Measurements from ENCODE around the gene DNAJB14. TPM values are rescaled to one million over a fixed set of nuclear protein-coding genes. Genes with fewer than 3 reads are reported as not detected.
A peak's percentile ranks its signal among the peaks of the same experiment; 100 is the strongest.

The DNAJB14 gene
- total and polyA plus RNA-seq, 2 donors (not counting 3 experiments of a cell fraction or from before 2014, with no cell fraction given), result 9.2 to 56.7 TPM

GRCh38 chr4:99949999-99950912 is 3.8 kb upstream of the DNAJB14 start, which contains the start of gene H2AZ1:
Gene H2AZ1, minus strand, starts transcription at chr4:99950275. Its CDS starts 105 bp downstream, at chr4:99950170.
- intact Hi-C loops (cut with micrococcal nuclease), result loop anchor here (1.0 to 10.0 kb wide), 7 partner anchors 56 to 1397 kb away; partner anchors contain the start of genes EMCN, LAMTOR3 and PPP3CA
- Histone ChIP-seq H3K36me3 (ENCODE audit: control insufficient read depth in 2 of 2, extremely low read depth in 1 of 2, insufficient read depth in 2 of 2, low read length in 2 of 2) (peaks cover 0 to 4% of the 10 kb centered on the region in 2 experiments), H3K4me3 (replicated peaks in 1 of 3; ENCODE audit: insufficient read depth in 1 of 3, low read depth in 1 of 3, low read length in 3 of 3) (peak within 1 kb of the TSS; percentile 83 to 88 (median 87)), H3K9me1 (replicated peaks; ENCODE audit: control insufficient read depth, extremely low read depth, insufficient read depth, low read length) (no peaks in the 10 kb centered on the region), H3K9me3 (replicated peaks; ENCODE audit: control insufficient read depth, insufficient read depth, low read length) (no peaks in the 10 kb centered on the region), H3K27ac (ENCODE audit: insufficient read depth, low read depth, low read length) (peak within 1 kb of the TSS; percentile 75), H4K20me1 (replicated peaks; ENCODE audit: control insufficient read depth, extremely low read depth, insufficient read depth, low read length) (no peaks in the 10 kb centered on the region), H3K4me1 (ENCODE audit: control insufficient read depth, extremely low read depth, insufficient read depth, low read length) (peaks cover 30% of the 10 kb centered on the region), H3K79me2 (ENCODE audit: control insufficient read depth, insufficient read depth, low read length) (peaks cover 35% of the 10 kb centered on the region), H2AFZ (ENCODE audit: low read depth, low read length) (peak within 1 kb of the TSS; percentile 96), H3K27me3 (ENCODE audit: control insufficient read depth in 2 of 2, insufficient read depth in 2 of 2, low read length in 2 of 2) (no peaks in the 10 kb centered on the region), H3K9ac (replicated peaks; ENCODE audit: extremely low read depth, insufficient read depth, low read length) (peak within 1 kb of the TSS; percentile 90), H3K4me2 (ENCODE audit: insufficient read depth, low read length) (peak within 1 kb of the TSS; percentile 95)
- no peak for TF ChIP-seq MYC (IDR thresholded peaks at IDR 0.05; ENCODE audit: low read depth, low read length)
- no peak for TF ChIP-seq FOS (IDR thresholded peaks at IDR 0.05; ENCODE audit: borderline replicate concordance, insufficient read depth, low read length)
- peak; percentile 98 for TF ChIP-seq POLR2A (IDR thresholded peaks at IDR 0.05; ENCODE audit: low read depth, low read length)
- TF ChIP-seq JUN (IDR thresholded peaks at IDR 0.05; ENCODE audit: borderline replicate concordance, insufficient read depth, insufficient read length, low read depth), result no peak
- TF ChIP-seq POLR2AphosphoS5 (IDR thresholded peaks at IDR 0.05; ENCODE audit: insufficient read depth, low read depth, low read length), result peak; percentile 98
- no peak for TF ChIP-seq GATA2 (IDR thresholded peaks at IDR 0.05; ENCODE audit: insufficient read depth, insufficient read length, low read depth, low read length)
- TF ChIP-seq CTCF (IDR thresholded peaks at IDR 0.05; ENCODE audit: extremely low read depth in 1 of 2, insufficient read depth in 1 of 2, low read depth in 1 of 2, low read length in 2 of 2), result no peak
- peak; percentile 91 for TF ChIP-seq MAX (IDR thresholded peaks at IDR 0.05; ENCODE audit: insufficient read depth, insufficient read length)
- no peak for TF ChIP-seq EZH2 (IDR thresholded peaks at IDR 0.05; ENCODE audit: borderline replicate concordance, low read depth, low read length, severe bottlenecking)
- DNase-seq (ENCODE audit: low read depth, low spot score) (peak; percentile 99), FAIRE-seq (peak; percentile 88)
- no TSS peak for BruUV-seq (replicated peaks)
- dilution Hi-C loops (cut with MboI; ENCODE audit: extremely low pct_ligation_motif_present, low sequenced_read_pairs), result no loop called here
- ChIA-PET CTCF (interaction anchor here (0.7 to 1.1 kb wide), 2 partner anchors 25 to 48 kb away, joined by 3 to 4 read pairs; no protein-coding TSS in a partner anchor), POLR2A (interaction anchor here (0.6 to 1.4 kb wide), 5 partner anchors 9 to 788 kb away, joined by 3 to 8 read pairs (median 4); partner anchors contain the start of genes LAMTOR3 and TRMT10A)

All from endothelial cell of umbilical vein (primary cell).